AG09319 (cell line): ENCODE measurements around the gene TTLL8.

Experiments
- DNase-seq: peaks from one replicate; pipeline ENCODE4 v3.0.0-alpha.2; 2010; ENCODE audit warnings: low read depth; ENCODE audit errors: extremely low read depth
- TF ChIP-seq, protein P1 (sequence below): IDR thresholded peaks from 2 replicates; pipeline ENCODE4 v1.5.1; 2011; ENCODE audit warnings: low read depth, mild to moderate bottlenecking, inconsistent platforms, low read length, moderate library complexity

Gene TTLL8

DNA sequence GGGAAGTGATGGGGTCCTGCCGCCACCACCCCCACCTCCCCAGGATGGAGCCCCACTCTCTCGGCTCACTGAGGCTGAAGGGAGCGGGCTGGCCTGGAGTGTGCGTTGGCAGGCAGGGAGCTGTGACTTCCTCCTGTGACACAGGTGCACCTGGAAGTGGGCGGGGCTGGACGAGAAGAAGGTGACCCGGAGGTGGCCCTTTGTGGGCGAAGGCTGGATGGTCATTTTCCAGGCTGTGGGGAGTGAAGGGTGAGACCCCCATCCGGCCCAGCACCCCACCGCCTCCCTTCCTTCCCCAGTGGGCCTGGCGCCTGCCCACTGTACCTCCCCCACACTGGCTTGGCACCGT lies 60.9 kb downstream of the TTLL8 start:
- TF ChIP-seq, protein P1, sequence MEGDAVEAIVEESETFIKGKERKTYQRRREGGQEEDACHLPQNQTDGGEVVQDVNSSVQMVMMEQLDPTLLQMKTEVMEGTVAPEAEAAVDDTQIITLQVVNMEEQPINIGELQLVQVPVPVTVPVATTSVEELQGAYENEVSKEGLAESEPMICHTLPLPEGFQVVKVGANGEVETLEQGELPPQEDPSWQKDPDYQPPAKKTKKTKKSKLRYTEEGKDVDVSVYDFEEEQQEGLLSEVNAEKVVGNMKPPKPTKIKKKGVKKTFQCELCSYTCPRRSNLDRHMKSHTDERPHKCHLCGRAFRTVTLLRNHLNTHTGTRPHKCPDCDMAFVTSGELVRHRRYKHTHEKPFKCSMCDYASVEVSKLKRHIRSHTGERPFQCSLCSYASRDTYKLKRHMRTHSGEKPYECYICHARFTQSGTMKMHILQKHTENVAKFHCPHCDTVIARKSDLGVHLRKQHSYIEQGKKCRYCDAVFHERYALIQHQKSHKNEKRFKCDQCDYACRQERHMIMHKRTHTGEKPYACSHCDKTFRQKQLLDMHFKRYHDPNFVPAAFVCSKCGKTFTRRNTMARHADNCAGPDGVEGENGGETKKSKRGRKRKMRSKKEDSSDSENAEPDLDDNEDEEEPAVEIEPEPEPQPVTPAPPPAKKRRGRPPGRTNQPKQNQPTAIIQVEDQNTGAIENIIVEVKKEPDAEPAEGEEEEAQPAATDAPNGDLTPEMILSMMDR, result no peak
- no peak for DNase-seq

DNA sequence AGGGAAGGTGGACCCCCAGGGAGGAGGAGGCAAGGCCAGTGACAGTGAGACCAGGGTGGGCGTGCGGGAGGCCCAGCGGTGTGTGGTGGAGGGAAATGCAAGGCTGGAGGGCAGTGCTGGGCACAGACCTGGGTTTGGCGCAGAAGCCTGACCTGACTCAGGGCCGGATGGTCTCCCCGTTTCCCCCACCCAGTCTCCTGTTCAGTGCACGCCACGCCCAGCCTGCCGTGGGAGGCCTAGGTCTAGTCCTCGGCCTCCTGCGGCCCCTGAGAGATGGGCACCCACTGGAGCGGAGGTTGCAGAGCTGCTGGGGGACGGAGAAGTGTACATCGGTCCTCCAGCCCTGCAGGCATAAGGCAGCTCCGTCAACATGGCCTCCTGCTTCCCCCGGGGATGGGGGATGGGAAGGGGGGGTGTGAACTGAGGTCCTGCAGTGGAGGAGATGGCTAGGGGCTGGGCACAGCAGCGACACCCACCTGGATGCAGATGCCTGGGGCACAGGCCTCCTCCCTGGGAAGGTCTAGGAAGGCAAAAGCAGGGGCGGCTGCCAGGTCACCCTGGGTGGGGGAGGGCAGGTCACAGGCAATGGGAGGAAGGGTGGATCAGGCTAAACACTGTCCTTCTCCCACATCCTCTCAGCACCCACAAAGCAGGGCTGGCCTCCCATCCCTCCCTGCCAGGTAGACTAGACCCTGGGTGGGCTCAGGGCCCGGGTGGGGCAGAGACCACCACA lies 61.4 kb downstream of the TTLL8 start:
- TF ChIP-seq, protein P1, result no peak
- no peak for DNase-seq

DNA sequence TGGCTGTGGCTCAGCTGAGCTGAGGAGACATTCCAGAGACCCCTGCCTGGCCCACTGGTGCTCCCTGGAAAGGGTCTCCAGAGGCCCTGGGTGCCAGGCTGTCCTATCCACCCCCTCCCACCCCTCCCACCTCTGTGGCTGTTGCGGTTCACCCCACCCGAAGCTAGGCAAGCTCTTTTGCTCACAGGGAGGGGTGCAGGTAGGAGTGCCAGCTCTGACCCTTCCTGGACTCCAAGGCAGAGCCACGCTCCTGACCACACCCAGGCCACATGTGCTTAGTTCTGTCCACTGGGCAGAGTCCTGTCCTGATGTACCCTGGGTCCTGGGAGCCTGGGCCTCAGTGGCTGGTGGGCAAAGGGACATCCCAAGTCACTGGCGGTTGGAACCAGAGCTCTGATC lies 62.0 kb downstream of the TTLL8 start:
- no peak for DNase-seq
- TF ChIP-seq, protein P1, result no peak

DNA sequence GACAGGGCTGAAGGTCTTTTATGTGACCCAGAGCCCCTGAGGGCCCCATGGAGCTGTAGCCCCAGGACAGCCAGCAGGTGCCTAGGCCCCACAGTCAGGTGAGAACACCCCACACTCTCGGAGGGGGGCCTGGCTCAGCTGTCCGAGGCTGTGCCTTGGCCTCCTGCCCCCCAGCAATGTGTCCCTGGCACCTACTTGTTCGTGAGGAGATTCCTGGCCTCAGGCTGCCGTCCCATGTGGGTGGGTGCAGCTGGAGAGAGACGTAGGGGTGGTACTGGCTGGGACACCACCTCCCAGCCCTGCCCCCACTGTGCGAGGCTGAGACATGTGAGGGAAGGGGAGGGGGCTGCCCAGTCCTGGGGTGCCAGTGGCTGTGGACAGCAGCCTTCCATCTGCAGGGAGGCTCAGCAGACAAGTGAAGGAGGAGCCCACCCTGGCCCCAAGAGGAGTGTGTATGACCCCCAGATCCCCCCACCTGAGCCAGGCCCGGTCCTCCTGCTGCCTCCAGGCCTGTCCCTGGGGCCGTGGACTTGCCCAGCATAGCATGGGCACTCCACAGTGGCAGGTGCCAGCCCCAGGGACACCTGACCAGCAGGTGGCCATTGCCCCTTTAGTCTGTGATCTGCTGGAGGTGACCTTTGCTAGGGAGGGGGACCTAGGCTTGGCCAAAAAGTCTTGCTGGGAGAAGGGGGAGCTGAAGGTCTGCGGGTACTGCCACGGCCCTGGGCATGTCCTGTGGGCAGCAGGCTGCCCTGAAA lies 62.6 kb downstream of the TTLL8 start:
- TF ChIP-seq, protein P1, result no peak

DNA sequence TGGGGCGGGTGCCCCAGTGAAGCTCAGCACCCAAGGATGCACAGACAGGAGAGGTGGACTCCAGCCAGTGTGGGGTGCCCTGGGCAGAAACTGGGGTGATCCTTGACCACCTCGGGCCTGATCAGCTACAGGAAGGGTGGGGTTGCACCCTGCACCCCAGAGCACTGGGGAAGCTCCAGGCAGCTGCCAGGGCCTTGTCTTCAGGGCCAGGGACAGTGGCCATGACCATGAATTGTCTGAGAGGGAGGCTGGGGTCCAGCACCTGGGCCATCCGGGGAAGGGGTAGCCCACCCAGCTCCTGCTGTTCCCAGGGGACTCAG lies 63.1 kb downstream of the TTLL8 start:
- TF ChIP-seq, protein P1, result no peak
- no peak for DNase-seq

More for the DNA sequence above, 62.6 kb downstream of the TTLL8 start:
- no peak for DNase-seq

DNA sequence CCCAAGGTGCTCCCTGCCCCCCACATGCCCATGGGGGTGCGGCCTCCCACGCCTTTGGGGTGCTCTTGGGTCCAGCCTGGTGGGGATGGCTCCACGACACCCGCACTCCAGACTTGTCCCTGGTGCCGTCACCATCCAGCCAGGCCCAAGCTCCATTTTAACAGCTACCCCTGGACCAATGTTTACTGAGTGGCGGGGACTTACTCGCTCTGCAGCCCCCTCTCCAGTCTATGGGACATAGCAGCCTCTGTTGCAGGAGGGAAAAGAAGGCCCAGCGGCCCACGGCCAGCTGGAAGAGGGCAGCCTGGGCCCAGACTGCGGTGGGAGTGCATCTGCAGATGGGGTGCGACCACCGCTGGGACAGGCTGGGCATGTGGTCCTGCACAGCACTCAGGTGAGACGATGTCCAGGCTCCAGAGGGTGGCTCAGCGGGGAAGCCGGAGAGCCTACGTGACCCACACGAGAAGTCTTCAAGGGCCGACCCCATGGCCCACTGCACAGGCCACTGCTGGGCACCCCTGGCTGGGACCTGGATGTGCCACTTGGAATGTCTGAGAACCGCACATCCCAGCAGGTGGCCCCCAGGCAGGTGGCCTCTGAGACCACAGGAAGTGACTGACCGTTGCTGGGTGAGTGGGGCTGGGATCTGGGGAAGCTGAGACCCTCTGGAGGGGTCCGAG lies 63.6 kb downstream of the TTLL8 start:
- DNase-seq, result no peak
- TF ChIP-seq, protein P1, result no peak
